T-helper 1 cell treated with Interleukin-12 subunit alpha and Interleukin-12 subunit beta and Interleukin-4 antibody, amounts not matched to agents 30 ng/mL and 1 ng/mL, for 36 hours (primary cell): ENCODE results near the gene MRPS33. TPM values are rescaled to one million over a fixed set of nuclear protein-coding genes. Genes with fewer than 3 reads are reported as not detected.
"Not testable (repeated sequence)": the region's sequence is repeated elsewhere in the genome, so short reads cannot be mapped to it uniquely, and the experiment has no call there.

Experiments used
- intact Hi-C: fragments of 100-400 bp; cut with micrococcal nuclease; formaldehyde crosslinking; loops from one replicate; pipeline ENCODE4 v1.15.1; 2024
- total RNA-seq: library from RNA; stranded (reverse); gene quantifications from 2 replicates; pipeline ENCODE4 v1.2.3, GENCODE V29; 2022

Gene MRPS33
- total RNA-seq, 1 donor from 2014 or later: 67.6 TPM

- intact Hi-C loops: not testable (repeated sequence)
Measured at GRCh38 chr7:140956997-140957396, 57.8 kb downstream of the MRPS33 start.

Other genes with a start within 250 kb of the MRPS33 start
- gene BRAF, start 90.0 kb downstream of the MRPS33 start, total RNA-seq: 26.7 and 31.3 TPM in 2 replicates
- 4.4 and 6.5 TPM in 2 replicates for gene TMEM178B, start 59.1 kb upstream of the MRPS33 start, total RNA-seq